ENCODE data around the gene WASHC3. TPM values are rescaled to one million over a fixed set of nuclear protein-coding genes. Genes with fewer than 3 reads are reported as not detected.
A peak's percentile ranks its signal among the peaks of the same experiment; 100 is the strongest.

WASHC3 gene
- total RNA-seq, 2 donors from 2014 or later = 46.8 to 73.6 TPM

GRCh38 chr12:102067574-102068258 is 5.9 kb upstream of the WASHC3 start:
- Histone ChIP-seq H3K36me3 (no peaks in the 10 kb centered on the region), H3K4me3 (no peak overlapping the region), H3K4me1 (ENCODE audit: control insufficient read depth in 1 of 2, low read depth in 2 of 2) (no peaks in the 10 kb centered on the region), H3K27ac (no peak overlapping the region), H3K27me3 (replicated peaks; ENCODE audit: insufficient read depth) (no peaks in the 10 kb centered on the region), H3K9me3 (no peaks in the 10 kb centered on the region)
- no peak for DNase-seq (ENCODE audit: low spot score)
- ATAC-seq (ENCODE audit: insufficient number of reproducible peaks, low FRiP score, low read depth) = no peak
- no peak for TF ChIP-seq CTCF (IDR thresholded peaks at IDR 0.05)

- ATAC-seq (ENCODE audit: insufficient number of reproducible peaks, low FRiP score, low read depth) (no peak), DNase-seq (ENCODE audit: low spot score) (no peak)
- Histone ChIP-seq H3K4me1 (ENCODE audit: control insufficient read depth in 1 of 2, low read depth in 2 of 2) (peaks cover 0 to 9% of the 10 kb centered on the region in 2 donors), H3K27me3 (replicated peaks; ENCODE audit: insufficient read depth) (no peaks in the 10 kb centered on the region), H3K9me3 (no peaks in the 10 kb centered on the region), H3K27ac (no peak overlapping the region), H3K4me3 (no peak overlapping the region), H3K36me3 (no peaks in the 10 kb centered on the region)
- TF ChIP-seq CTCF (IDR thresholded peaks at IDR 0.05) = no peak
These were observed 2.7 kb upstream of the WASHC3 start for GRCh38 chr12:102064476-102064875.

- H3K27me3 ChIP-seq (replicated peaks; ENCODE audit: insufficient read depth) = no peaks in the 10 kb centered on the region
- no peak for ATAC-seq (ENCODE audit: insufficient number of reproducible peaks, low FRiP score, low read depth)
- DNase-seq (ENCODE audit: low spot score) = no peak
- no peak overlapping the region for H3K27ac ChIP-seq
- TF ChIP-seq CTCF (IDR thresholded peaks at IDR 0.05) = no peak
- no peaks in the 10 kb centered on the region for H3K9me3 ChIP-seq
- no peak overlapping the region for H3K4me3 ChIP-seq
- no peaks in the 10 kb centered on the region for H3K36me3 ChIP-seq
- peaks cover 0 to 9% of the 10 kb centered on the region in 2 donors for H3K4me1 ChIP-seq (ENCODE audit: control insufficient read depth in 1 of 2, low read depth in 2 of 2)
These were observed 1.3 kb upstream of the WASHC3 start for GRCh38 chr12:102063069-102063468.

GRCh38 chr12:102062419-102062806 is 622 bp upstream of the WASHC3 start:
- peak overlapping the region in 1 of 2 donors; percentile 7 for H3K27ac ChIP-seq
- TF ChIP-seq CTCF (IDR thresholded peaks at IDR 0.05) = no peak
- peak overlapping the region; percentile 75 for H3K4me3 ChIP-seq
- no peaks in the 10 kb centered on the region for H3K27me3 ChIP-seq (replicated peaks; ENCODE audit: insufficient read depth)
- H3K9me3 ChIP-seq = no peaks in the 10 kb centered on the region
- H3K36me3 ChIP-seq = no peaks in the 10 kb centered on the region
- DNase-seq (ENCODE audit: low spot score) (no peak), ATAC-seq (ENCODE audit: insufficient number of reproducible peaks, low FRiP score, low read depth) (no peak)
- H3K4me1 ChIP-seq (ENCODE audit: control insufficient read depth in 1 of 2, low read depth in 2 of 2) = peaks cover 0 to 9% of the 10 kb centered on the region in 2 donors

- no peaks in the 10 kb centered on the region for H3K9me3 ChIP-seq
- TF ChIP-seq CTCF (IDR thresholded peaks at IDR 0.05) = no peak
- peak; percentile 2 for ATAC-seq (ENCODE audit: insufficient number of reproducible peaks, low FRiP score, low read depth)
- H3K36me3 ChIP-seq = no peaks in the 10 kb centered on the region
- H3K4me1 ChIP-seq (ENCODE audit: control insufficient read depth in 1 of 2, low read depth in 2 of 2) = peaks cover 0 to 9% of the 10 kb centered on the region in 2 donors
- DNase-seq (ENCODE audit: low spot score) = no peak
- H3K27ac ChIP-seq = peak overlapping the region; percentile 62 to 66
- H3K27me3 ChIP-seq (replicated peaks; ENCODE audit: insufficient read depth) = no peaks in the 10 kb centered on the region
- peak overlapping the region; percentile 75 for H3K4me3 ChIP-seq
These were observed 663 bp downstream of the WASHC3 start for GRCh38 chr12:102061096-102061559.

Measured in thoracic aorta (tissue), 2 donors.